CD4-positive, alpha-beta T cell treated with Interleukin-15 for 1 hour (primary cell): ENCODE data around the gene GPR149.

Experiments
- DNase-seq: peaks from one replicate; pipeline ENCODE4 v3.0.0-alpha.2; 2020

GPR149 gene

DNA sequence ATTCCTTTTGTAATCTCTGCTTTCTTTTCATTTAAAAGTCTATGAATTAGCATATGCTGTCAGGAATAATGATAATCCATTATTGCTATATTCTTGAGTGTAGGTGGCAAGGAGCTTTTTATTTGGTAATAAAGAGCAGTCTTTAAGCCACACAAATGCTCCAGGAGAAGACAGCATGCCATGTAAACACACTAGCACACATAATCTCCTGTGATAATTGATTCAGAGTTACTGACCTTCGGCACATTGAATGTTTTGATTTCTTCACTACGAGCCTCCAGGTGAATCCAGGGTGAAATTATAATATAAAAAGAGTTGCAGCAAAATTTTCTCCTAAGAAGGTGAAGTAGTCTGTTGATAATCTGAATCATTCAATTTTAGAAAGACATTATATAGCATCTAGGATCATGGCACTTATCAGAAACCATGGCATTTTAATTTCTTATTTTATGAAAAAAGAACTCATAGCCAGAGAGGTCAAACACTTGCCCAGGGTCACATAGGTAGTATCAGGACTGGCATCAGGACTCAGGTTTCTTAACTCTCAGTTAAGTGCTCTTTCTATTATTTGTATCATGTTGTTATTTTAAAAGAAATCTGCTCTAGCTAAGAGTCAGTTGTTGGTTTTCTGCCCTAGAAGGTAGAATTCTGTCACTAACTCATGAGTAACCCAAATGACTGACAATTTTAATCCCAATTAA is 84.4 kb downstream of the GPR149 start:
- no peak for DNase-seq

DNA sequence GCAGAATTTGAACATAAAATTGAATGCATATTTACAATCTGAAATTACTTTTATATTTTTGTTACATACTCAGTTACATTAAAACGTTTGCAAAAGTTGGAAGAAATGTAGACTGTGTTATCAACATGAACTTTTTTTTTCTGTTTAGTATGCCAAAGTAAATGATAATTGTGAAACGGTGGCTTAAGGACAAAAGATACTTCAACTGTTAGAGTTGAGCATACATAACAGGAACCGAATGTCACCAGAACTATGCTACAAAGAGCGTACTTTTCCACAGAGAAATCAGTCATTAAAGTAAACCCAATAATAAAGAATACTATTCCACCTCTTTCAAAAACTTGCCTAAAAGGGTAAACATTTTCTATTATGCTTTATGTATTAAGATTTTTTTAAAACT is 91.4 kb downstream of the GPR149 start:
- no peak for DNase-seq

DNA sequence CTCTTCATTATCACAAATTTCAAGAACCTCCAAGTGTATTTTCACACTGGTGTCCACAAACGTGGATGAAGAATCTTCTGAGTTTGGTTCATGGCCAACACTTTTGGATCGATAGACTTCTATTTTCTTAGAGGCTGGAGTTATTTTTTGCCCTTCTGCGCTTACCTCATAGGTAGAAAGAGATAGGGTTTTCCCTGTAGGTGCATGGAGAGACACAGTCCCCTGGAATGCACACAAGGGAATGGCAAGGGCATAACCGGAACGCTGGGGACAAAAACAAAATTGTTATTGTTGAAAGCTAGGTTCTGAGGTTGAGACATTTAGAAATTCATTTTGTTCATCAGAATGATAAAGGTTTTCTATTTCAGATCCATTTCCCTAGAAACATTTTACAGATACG is 92.0 kb downstream of the GPR149 start:
- DNase-seq = no peak

DNA sequence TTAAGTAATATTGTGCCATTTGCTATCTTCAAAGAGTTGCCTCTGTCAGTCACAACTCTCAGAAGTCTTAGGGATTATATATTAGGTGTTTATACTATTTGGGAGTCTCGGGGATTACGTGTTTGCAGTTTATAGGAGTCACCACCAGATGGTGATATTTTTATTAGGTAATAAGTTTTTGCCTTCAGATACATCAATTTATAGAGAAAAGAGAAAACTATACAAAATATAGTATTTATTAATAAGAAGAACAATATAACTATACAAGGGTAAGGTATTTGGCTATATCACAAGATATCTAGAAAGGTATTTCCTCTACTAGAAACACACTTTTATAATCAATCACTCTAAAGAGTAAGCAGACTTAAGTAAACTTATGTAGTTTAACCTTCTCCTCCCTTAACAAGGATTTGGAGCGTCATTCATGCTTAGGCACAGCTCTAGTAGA is 95.0 kb downstream of the GPR149 start:
- DNase-seq = no peak

DNA sequence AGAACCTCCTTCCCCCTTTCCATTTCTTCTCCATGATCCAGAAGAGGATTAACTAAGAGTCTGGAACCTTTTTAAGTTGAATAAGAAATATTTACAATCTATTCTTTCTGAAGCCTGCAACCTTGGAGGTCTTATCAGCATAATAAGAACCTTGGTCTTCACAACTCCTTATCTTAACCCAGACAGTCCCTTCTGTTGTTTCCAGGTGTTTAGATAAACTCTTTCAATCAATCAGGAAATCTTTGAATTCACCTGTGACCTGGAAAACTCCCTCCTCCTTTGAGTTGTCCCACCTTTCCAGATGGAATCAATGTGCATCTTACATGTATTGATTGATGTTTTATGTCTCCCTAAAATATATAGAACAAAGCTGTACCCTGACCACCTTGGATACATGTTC is 102.1 kb downstream of the GPR149 start:
- DNase-seq = no peak

DNA sequence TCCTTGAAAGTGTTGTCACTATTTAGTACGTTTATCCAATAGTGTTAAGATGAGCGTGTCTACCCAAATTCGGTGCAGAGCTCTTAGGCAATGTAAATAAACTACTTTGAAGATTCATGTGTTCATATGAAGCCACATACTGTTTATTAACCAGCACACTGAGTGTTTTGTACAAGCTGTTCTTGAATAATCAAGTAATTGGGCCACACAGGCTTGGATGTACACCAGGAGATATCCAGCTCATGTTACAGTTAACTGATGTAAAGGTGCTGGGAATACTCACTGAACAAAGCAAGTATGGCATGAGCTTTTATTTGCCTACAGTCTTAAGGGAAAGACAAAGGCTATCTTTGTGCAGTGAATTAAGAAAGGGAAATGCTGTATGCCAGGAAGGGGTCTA is 105.1 kb downstream of the GPR149 start:
- no peak for DNase-seq

DNA sequence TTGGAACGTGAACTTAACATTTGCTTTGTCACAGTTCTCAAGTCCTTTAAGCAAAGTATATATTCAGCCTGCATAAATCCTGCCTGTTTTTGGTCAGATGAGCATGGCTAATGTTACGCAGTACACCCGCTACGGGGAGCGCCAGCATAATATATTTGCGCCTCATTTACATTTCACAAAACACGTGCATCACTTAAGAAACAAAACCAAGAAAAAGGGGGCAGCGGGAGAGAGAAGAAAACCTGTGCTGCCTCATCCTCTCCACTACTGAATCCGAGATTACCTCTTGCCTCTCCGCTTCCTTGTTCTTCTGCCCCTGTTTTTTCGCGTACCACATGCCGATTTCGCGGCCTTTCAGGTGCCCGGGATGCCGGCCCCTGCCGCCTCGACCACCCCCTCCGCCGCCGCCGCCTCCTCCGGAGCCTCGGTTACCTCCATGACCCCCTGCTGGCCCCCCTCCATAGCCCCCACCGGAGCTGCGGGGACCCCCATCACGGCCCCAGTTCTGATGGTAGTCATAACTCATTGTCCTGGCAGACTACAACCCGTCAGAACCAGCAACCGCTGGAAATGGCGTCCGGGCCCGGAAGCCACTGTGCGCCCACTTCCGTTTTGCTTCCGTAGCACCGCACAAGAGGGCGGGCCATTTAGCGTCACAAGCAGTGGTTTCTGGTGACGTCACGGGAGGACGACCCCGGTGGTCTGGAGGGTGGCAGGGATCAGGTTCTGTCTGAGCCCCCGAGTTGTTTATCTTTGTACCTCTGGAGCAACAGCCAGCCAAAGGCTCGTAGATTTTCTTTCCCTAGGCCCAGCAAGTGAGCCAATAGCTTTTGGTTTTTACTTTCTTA is 105.9 kb downstream of the GPR149 start, which contains the start of gene DHX36:
TSS of gene DHX36 (minus strand) at position 597 of the 848 bp plus-strand sequence. CDS start at position 526, 71 bp downstream.
- DNase-seq = peak; percentile 92

DNA sequence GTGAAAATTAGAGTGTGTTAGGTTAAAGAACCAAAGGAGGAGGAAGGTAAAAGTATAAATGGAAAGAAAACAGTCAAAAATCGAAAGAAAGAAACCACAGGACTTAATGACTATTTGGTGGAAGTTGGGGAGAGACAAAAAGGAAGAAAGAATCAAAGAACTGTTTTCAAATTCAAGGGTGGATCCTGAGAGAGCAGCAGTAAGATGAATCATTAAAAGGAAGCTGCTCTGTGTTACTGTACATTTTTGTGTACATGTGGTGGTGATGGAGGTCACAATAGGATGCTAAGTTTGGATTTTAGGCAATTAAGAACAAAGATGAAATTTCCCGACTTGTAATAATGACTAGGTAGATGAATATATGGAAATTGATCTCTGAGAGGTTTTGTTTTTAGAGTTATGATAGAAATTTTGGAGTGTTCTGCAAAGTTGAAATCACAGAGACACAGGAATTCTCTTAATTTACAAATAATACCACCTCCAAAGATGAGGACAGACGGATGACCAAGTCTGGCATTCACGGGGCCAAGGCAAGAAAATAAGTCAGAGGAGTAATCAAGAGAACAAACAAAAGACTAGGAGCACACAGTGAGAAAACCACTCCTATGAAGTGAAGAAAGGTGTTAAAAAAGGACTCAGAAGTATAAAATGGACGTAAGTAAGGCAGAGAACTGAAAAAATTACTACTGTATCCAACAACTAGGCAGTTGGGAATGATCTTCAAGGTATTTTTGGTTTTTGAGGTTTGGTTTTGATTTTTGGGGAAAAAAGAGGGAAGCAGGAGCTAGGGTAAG is 112.8 kb downstream of the GPR149 start:
- no peak for DNase-seq

DNA sequence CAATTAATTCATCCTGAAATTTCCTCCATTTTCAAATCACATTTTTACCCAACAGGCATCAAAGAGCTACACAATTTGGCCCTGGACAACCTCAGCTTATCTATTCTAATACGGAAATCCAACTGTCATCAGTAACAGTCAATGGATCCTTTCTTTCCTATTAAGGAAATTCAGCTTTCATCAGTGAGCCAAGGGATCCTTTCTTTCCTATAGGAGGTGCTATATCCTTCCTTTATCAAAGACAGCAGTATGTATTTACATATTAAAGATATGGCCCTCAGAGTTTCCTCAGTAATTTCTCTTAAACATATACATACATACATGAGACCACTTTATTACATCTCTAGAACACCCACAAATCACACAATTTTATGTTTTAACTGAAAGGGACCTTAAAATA is 115.8 kb downstream of the GPR149 start:
- no peak for DNase-seq

DNA sequence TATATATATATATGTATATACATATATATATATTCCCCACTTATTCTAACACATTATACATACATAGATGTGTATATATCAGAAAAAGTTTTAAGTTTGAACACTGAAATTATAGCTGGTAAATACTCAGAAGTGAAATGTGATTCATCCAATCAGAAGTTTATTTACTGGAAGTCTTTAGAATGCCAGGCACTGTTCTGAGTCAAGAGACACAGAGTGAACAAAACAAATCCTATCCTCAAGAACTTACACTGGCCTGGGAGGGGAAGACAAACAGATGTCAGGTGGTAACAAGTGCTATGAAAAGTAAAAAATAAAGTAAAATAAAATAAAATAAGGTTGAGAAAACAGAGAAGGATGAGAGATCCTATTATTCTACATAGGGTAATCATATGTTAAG is 119.2 kb downstream of the GPR149 start:
- no peak for DNase-seq

DNA sequence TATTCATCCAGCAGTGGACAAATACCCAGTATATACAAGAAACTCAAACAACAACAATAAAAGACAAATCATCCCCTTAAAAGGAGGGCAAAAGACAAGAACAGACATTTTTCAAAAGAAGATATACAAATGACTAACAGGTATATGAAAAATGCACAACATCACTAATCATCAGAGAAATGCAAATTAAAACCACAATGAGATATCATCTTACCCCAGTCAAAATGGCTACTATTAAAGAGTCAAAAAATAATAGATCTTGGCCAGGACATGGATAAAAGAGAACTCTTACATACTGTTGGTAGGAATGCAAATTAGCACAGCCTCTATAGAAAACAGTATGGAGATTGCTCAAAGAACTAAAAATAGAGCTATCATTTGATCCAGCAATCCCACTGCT is 122.6 kb downstream of the GPR149 start:
- DNase-seq = no peak

DNA sequence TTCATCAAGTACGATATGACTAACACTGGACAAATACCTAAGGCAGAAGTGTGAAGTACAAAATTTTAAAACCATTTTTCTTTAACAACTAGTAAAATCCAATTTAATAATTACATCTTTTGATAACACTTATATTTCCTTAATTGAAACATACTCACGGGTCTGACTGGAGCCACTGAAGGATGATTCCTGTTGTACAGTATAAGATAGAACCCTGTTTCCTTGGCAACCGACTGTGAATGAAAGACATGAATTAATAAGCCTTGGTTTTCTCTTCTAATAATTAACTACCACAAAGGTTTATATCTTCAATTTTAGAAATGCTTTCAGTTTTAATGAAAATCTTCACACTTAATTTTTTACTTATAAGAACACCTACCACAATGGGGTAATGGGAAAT is 125.1 kb downstream of the GPR149 start:
- no peak for DNase-seq

DNA sequence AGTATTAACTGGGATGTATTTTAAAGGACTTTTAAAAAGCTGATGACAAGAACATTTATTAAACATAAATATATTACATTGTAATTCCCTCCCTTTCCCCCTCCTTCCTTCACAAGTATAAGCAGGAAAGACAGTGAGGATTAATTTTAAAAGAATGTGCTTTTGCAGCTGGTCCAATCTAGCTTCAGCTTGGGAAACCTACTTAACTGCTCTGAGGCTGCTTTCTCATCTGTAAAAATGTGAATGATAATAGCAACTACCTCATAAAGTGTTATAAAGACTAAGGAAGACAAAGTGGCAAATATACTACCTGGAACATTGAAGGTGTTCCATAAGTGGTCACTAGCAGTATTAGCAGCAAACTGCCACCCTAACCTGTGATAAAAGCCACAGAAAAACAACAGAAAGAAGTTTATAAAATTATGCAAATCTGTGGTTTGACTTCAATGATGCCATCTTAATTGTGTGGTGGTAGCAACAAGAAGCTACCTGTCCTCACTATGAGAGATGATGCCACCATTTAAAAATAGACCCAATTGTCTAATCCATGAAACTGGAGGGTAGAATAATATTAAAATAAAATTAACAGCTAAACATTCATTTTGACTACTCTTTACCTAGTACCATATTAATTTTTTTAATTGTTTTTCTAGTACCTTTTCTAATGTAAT is 125.7 kb downstream of the GPR149 start:
- DNase-seq = no peak

DNA sequence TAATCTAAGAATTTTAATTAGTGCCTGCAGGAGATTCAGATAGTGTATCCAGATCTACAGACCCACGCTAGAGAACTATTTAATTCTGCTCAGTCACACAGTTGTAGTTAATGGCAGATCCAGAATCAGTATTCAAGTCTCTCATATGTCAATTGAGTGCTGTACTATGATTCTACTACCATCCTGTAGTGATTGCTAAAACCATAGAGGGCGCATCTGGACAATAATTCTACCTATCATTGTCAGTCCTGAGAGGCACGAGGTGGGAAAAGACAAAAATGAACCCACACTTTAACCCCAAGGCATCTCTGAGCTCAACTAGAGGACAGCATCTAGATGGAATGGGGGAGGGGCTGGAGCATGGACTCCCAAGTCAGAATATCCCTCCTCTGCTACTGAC is 128.4 kb downstream of the GPR149 start:
- no peak for DNase-seq

DNA sequence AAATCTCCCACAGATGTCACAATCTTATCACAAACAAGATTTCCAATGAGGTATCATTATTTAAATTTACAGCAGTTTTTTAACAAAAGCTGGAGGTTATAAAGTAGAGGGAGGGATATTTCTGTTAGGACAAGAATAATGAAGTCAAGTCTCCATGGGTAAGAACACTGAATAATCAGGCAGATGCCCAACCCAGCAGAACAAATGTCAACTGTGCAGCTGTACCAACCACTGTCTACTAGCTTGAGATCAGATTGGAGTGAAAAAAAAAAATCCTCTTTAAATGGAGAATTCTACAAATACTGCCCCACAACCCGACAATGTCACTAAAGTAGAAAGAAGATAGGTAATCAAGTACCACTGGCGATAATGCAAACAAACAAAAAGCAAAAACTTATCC is 136.0 kb downstream of the GPR149 start:
- DNase-seq = no peak

DNA sequence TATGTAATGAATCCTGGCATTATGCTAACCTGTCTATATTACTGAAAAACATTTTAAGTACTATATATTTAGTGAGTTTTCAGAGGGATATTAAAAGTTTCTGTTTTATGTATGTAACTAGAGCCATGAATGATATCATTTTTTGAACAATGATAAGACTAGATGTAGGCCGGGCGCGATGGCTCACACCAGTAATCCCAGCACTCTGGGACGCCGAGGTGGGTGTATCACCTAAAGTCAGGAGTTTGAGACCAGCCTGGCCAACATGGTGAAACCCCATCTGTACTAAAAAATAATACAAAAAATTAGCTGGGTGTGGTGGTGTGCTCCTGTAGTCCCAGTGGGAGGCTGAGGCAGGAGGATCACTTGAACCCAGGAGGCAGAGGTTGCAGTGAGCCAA is 139.8 kb downstream of the GPR149 start:
- DNase-seq = no peak
